ENCODE measurements around the gene DAD1. TPM values are rescaled to one million over a fixed set of nuclear protein-coding genes. Genes with fewer than 3 reads are reported as not detected.

DAD1 gene
- polyA plus RNA-seq, 1 donor (not counting 4 experiments of a cell fraction or from before 2014, with no cell fraction given), result 351 TPM

DNA sequence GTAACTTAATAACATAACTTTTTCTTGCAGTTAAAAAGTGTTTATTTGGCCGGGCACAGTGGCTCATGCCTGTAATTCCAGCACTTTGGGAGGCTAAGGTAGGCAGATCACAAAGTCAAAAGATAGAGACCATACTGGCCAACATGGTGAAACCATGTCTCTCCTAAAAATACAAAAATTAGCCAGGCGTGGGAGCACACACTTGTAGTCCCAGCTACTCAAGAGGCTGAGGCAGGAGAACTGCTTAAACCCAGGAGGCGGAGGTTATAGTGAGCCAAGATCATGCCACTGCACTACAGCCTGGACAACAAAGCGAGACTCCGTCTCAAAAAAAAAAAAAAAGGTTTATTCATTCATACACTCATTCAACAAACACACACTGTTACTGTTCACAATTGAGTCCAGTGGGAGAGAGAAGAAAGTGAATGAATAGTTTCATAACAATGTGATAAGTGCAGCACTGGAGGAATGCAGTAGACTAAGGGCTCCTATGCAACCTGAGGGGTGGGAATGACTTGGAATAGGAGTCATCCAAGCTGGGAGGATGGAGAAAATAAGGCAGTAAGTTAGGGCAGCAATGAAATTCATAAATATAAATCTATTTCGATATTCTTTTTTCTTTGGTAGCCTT lies 19.8 kb downstream of the DAD1 start:
- Histone ChIP-seq H3K9me3 (ENCODE audit: control insufficient read depth, low read depth, low read length) (no peaks in the 10 kb centered on the region), H4K20me1 (ENCODE audit: control insufficient read depth, extremely low read depth, insufficient read depth, low read length) (no peaks in the 10 kb centered on the region), H3K27me3 (ENCODE audit: control insufficient read depth, extremely low read depth, insufficient read depth, low read length) (no peaks in the 10 kb centered on the region), H2AFZ (ENCODE audit: control insufficient read depth, low read length) (no peak overlapping the region), H3K4me2 (ENCODE audit: control insufficient read depth, extremely low read depth, insufficient read depth, low read depth, low read length) (no peak overlapping the region), H3K9ac (ENCODE audit: control insufficient read depth, extremely low read depth, insufficient read depth, low read length) (no peak overlapping the region), H3K79me2 (ENCODE audit: control insufficient read depth, insufficient read depth, low read length) (peaks cover 27% of the 10 kb centered on the region), H3K4me3 (ENCODE audit: control insufficient read depth in 2 of 3, extremely low read depth in 1 of 3, insufficient read depth in 2 of 3, low read depth in 1 of 3, low read length in 3 of 3) (no peak overlapping the region), H3K4me1 (ENCODE audit: control insufficient read depth, extremely low read depth, insufficient read depth, low read length) (peaks cover 11% of the 10 kb centered on the region), H3K27ac (ENCODE audit: control insufficient read depth, insufficient read depth, low read length) (no peak overlapping the region), H3K36me3 (ENCODE audit: control insufficient read depth in 2 of 2, extremely low read depth in 1 of 2, insufficient read depth in 2 of 2, low read length in 2 of 2) (peaks cover 12 to 35% of the 10 kb centered on the region in 2 experiments), H3K9me1 (ENCODE audit: control insufficient read depth, extremely low read depth, insufficient read depth, low read length) (no peaks in the 10 kb centered on the region)
- dilution Hi-C loops (cut with MboI; ENCODE audit: extremely low pct_ligation_motif_present, low sequenced_read_pairs), result no loop called here
- TF ChIP-seq EZH2 (IDR thresholded peaks at IDR 0.05; ENCODE audit: low read length), result no peak
- TF ChIP-seq, protein P1, sequence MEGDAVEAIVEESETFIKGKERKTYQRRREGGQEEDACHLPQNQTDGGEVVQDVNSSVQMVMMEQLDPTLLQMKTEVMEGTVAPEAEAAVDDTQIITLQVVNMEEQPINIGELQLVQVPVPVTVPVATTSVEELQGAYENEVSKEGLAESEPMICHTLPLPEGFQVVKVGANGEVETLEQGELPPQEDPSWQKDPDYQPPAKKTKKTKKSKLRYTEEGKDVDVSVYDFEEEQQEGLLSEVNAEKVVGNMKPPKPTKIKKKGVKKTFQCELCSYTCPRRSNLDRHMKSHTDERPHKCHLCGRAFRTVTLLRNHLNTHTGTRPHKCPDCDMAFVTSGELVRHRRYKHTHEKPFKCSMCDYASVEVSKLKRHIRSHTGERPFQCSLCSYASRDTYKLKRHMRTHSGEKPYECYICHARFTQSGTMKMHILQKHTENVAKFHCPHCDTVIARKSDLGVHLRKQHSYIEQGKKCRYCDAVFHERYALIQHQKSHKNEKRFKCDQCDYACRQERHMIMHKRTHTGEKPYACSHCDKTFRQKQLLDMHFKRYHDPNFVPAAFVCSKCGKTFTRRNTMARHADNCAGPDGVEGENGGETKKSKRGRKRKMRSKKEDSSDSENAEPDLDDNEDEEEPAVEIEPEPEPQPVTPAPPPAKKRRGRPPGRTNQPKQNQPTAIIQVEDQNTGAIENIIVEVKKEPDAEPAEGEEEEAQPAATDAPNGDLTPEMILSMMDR (optimal IDR thresholded peaks at IDR 0.05 in 1 of 3, IDR thresholded peaks at IDR 0.05 in 1 of 3, conservative IDR thresholded peaks at IDR 0.05 in 1 of 3; ENCODE audit: extremely low read depth in 1 of 3, insufficient read depth in 2 of 3, low read length in 3 of 3), result no peak
- DNase-seq (ENCODE audit: low read depth, low spot score) (no peak), FAIRE-seq (no peak)

DNA sequence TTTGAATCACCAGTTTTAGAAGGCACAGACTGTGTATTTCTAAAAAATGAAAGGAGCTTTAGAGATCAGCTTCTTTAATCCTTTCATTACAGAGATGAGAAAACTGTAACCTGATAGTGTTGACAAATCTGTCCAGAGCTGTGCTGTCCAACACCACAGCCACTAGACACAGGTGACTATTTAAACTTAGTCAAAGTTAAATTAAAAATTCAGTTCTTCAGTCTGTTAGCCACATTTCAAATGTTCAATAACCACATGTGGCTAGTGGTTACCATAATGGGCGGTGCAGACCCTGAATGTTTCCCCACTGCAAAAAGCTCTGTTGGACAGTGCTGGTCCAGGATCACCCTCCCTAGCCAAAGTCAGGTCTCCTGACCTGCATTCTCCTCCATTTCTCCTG lies 21.6 kb downstream of the DAD1 start:
- no peaks in the 10 kb centered on the region for H4K20me1 ChIP-seq (ENCODE audit: control insufficient read depth, extremely low read depth, insufficient read depth, low read length)
- no peak overlapping the region for H3K4me2 ChIP-seq (ENCODE audit: control insufficient read depth, extremely low read depth, insufficient read depth, low read depth, low read length)
- no peak for TF ChIP-seq EZH2 (IDR thresholded peaks at IDR 0.05; ENCODE audit: low read length)
- TF ChIP-seq, protein P1 (optimal IDR thresholded peaks at IDR 0.05 in 1 of 3, IDR thresholded peaks at IDR 0.05 in 1 of 3, conservative IDR thresholded peaks at IDR 0.05 in 1 of 3; ENCODE audit: extremely low read depth in 1 of 3, insufficient read depth in 2 of 3, low read length in 3 of 3), result no peak
- H3K27ac ChIP-seq (ENCODE audit: control insufficient read depth, insufficient read depth, low read length), result no peak overlapping the region
- no peaks in the 10 kb centered on the region for H3K9me1 ChIP-seq (ENCODE audit: control insufficient read depth, extremely low read depth, insufficient read depth, low read length)
- FAIRE-seq (no peak), DNase-seq (ENCODE audit: low read depth, low spot score) (no peak)
- no peak overlapping the region for H3K9ac ChIP-seq (ENCODE audit: control insufficient read depth, extremely low read depth, insufficient read depth, low read length)
- no peak overlapping the region for H3K4me3 ChIP-seq (ENCODE audit: control insufficient read depth in 2 of 3, extremely low read depth in 1 of 3, insufficient read depth in 2 of 3, low read depth in 1 of 3, low read length in 3 of 3)
- H3K9me3 ChIP-seq (ENCODE audit: control insufficient read depth, low read depth, low read length), result no peaks in the 10 kb centered on the region
- dilution Hi-C loops (cut with MboI; ENCODE audit: extremely low pct_ligation_motif_present, low sequenced_read_pairs), result no loop called here
- peaks cover 12 to 33% of the 10 kb centered on the region in 2 experiments for H3K36me3 ChIP-seq (ENCODE audit: control insufficient read depth in 2 of 2, extremely low read depth in 1 of 2, insufficient read depth in 2 of 2, low read length in 2 of 2)
- H3K27me3 ChIP-seq (ENCODE audit: control insufficient read depth, extremely low read depth, insufficient read depth, low read length), result no peaks in the 10 kb centered on the region
- H3K79me2 ChIP-seq (ENCODE audit: control insufficient read depth, insufficient read depth, low read length), result peaks cover 27% of the 10 kb centered on the region
- H3K4me1 ChIP-seq (ENCODE audit: control insufficient read depth, extremely low read depth, insufficient read depth, low read length), result peaks cover 5% of the 10 kb centered on the region
- no peak overlapping the region for H2AFZ ChIP-seq (ENCODE audit: control insufficient read depth, low read length)

Data from keratinocyte (primary cell).